Stimulated activated naive CD4-positive, alpha-beta T cell (primary cell): ENCODE data around the gene TIMM10.
"Not testable (repeated sequence)": the region's sequence is repeated elsewhere in the genome, so short reads cannot be mapped to it uniquely, and the experiment has no call there.

ENCODE experiments used
- DNase-seq, 6 experiments: peaks; one replicate each; lab custom pipeline; 2025; lab: John Stamatoyannopoulos, UW

Gene TIMM10

GRCh38 chr11:57542582-57542981 is 12.0 kb upstream of the TIMM10 start:
- DNase-seq: no peak

GRCh38 chr11:57541169-57541568 is 10.6 kb upstream of the TIMM10 start:
- no peak for DNase-seq

DNA sequence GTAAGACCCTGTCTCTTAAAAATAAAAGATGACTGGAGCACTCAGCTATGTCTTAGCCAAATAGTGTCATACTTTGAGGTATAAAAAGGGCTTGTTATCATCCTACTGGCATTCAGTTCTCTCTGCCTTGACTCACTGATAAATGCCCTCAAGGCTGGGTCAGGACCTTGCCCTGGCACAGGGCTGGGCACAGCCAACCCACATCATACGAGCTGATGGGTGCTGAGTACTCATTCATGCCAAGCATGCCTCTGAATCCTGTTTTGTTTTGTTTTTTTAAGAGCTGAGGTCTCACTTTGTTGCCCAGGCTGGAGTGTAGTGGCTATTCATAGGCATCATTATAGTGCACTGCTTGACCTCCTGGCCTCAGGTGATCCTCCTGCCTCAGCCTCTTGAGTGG is 8.8 kb upstream of the TIMM10 start:
- no peak for DNase-seq

GRCh38 chr11:57536947-57537619 is 6.5 kb upstream of the TIMM10 start, which contains the start of gene SMTNL1:
SMTNL1 (plus strand) TSS chr11:57537595; CDS start chr11:57542643, 5,048 bp downstream.
- no peak for DNase-seq

- DNase-seq: not testable (repeated sequence)
Observed at GRCh38 chr11:57534449-57534848, 3.9 kb upstream of the TIMM10 start.

GRCh38 chr11:57530215-57530595 is 349 bp downstream of the TIMM10 start:
- no peak for DNase-seq

- no peak for DNase-seq
Observed at GRCh38 chr11:57529012-57529411, 1.5 kb downstream of the TIMM10 start.

GRCh38 chr11:57527056-57527631 is 3.4 kb downstream of the TIMM10 start:
- peak; percentile 43 to 78 (median 62) for DNase-seq

DNA sequence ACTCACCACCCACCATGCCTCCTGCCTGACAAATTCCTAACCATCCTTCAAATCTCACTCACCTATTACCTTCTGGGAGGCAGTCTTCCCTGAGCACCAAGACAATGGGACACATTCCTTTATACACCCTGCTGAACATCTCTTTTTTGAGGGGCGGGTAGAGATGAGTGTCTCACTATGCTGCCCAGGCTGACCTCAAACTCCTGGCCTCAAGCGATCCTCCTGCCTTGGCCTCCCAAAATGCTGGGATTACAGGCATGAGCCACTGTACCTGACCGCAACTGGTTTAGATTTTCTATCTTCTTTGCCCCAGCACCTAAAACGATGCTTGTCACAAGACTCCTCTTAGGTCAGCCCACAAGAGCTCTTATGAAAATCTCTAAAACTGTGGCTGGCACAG is 7.1 kb downstream of the TIMM10 start:
- no peak for DNase-seq

- DNase-seq: no peak
Observed at GRCh38 chr11:57521116-57521515, 9.4 kb downstream of the TIMM10 start.

DNA sequence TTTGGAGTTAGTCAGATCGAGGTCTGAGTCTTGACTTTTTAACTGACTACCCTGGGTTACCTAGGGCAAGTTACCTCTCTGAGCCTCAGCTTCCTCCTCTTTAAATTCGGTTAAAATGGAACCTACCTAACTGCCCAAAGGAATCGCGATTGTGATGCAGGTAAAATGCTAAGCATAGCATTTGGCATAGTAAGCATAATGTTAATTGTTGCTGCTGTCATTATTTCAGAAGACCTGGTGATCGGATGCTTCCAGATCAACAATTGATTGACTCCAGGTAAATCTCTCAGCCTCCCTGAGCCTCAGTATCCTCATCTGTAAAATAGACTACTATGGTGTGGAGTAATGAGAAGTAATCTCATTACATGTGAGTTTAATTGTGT is 14.5 kb downstream of the TIMM10 start:
- DNase-seq: no peak

- peak in 2 of 6 experiments; percentile 21 to 22 for DNase-seq
Observed at GRCh38 chr11:57515332-57516060, 15.1 kb downstream of the TIMM10 start, which contains the start of gene SLC43A1. SLC43A1 (minus strand) TSS chr11:57515702; CDS start chr11:57514111, 1,591 bp downstream.

- peak in 5 of 6 experiments; percentile 19 to 37 (median 23) for DNase-seq
Observed at GRCh38 chr11:57514538-57515331, 15.8 kb downstream of the TIMM10 start.

- peak in 3 of 6 experiments; percentile 21 to 44 (median 27) for DNase-seq
Observed at GRCh38 chr11:57513911-57514537, 16.5 kb downstream of the TIMM10 start.

DNA sequence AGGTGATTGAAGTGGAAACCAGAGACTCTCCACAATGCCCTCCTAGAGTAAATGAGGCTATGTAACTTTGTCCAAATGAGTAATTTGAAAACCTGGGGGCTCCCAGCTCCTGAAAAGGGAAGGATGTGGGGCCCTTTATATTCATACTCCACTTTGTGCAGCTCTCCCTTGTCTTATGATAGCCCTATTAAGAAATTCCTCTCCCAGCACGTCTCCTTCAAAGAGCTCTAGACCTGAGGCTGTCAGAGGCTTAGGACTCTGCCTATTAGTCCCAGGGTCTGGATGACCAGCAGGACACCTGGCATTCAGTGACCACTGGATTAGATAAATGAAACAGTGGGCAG is 17.1 kb downstream of the TIMM10 start:
- no peak for DNase-seq

GRCh38 chr11:57512646-57513451 is 17.7 kb downstream of the TIMM10 start:
- DNase-seq: no peak

- no peak for DNase-seq
Observed at GRCh38 chr11:57511741-57512430, 18.7 kb downstream of the TIMM10 start.

GRCh38 chr11:57508341-57509170 is 22.0 kb downstream of the TIMM10 start:
- DNase-seq: no peak

DNA sequence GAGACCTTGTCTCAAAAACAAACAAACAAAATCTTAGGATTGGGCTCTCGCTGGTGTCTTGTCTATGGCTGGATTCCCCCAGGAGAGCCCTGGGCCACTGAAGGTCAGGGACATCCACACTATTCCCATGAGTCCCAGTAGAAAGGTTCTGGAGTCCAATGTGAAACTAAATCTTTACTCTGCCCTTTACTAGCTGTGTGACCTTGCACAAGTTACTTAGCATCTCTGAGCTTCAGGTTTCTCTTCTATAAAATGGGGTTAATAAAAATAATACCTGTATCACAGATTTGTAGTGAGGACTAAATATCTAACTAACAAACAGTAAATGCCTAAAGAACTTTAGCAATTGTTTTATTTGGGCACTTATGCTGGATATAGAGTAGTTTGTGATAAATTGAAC is 24.0 kb downstream of the TIMM10 start:
- no peak for DNase-seq
